A549 treated with ZK216348 at 1 μM for 4 hours (cell line): ENCODE data around the gene RAB36. TPM values are rescaled to one million over a fixed set of nuclear protein-coding genes. Genes with fewer than 3 reads are reported as not detected.

ENCODE experiments used
- total RNA-seq: library from RNA; stranded (reverse); fragments of 200-300 nt; extraction: Qiagen RNA extraction; gene quantifications from 5 replicates; pipeline ENCODE4 v1.2.3, GENCODE V29; 2022; ENCODE audit warnings: low read depth

RAB36 gene
- 5.1 to 8.4 TPM (median 7.1 TPM) in 5 replicates for total RNA-seq

GRCh38 chr22:23144932-23145877 lies at the start of gene RAB36:
Gene RAB36 (plus strand): TSS chr22:23145477. CDS start chr22:23146617, 1,140 bp downstream.

GRCh38 chr22:23180301-23180892 lies 35.1 kb downstream of the RAB36 start, which contains the start of gene BCR:
Gene BCR (plus strand): TSS chr22:23180509. CDS start chr22:23180961, 452 bp downstream.

Other genes with a start within 250 kb of the RAB36 start
- gene GNAZ, start 75.0 kb upstream of the RAB36 start, total RNA-seq: 1.8 to 3.3 TPM (median 2.7 TPM) in 5 replicates
- 0.44 to 2.2 TPM (median 1.4 TPM) in 5 replicates for gene RSPH14, start 3.5 kb upstream of the RAB36 start, total RNA-seq
- 11.4 to 21.2 TPM (median 16.3 TPM) in 5 replicates for gene BCR, start 35.0 kb downstream of the RAB36 start, total RNA-seq